BE2C (cell line): Measurements from ENCODE around the gene DIS3L2.

Source experiments
- DNase-seq: peaks from one replicate; pipeline ENCODE4 v3.0.0-alpha.2; 2020
- H3K27me3 ChIP-seq: fragments of 250-450 bp; sonication (Bioruptor Pico); 2 replicates; pipeline ENCODE4 v1.5.1; 2020; ENCODE audit warnings: mild to moderate bottlenecking
- H3K36me3 ChIP-seq: fragments of 250-450 bp; sonication (Bioruptor Pico); 2 replicates; pipeline ENCODE4 v1.5.1; 2020; ENCODE audit warnings: mild to moderate bottlenecking
- H3K4me1 ChIP-seq: fragments of 250-450 bp; sonication (Bioruptor Pico); 2 replicates; pipeline ENCODE4 v1.5.1; 2020
- H3K4me3 ChIP-seq: 2 replicates; pipeline ENCODE4 v1.5.1; 2011; ENCODE audit warnings: low read depth, low read length
- H3K9me3 ChIP-seq: fragments of 250-450 bp; sonication (Bioruptor Pico); 2 replicates; pipeline ENCODE4 v1.5.1; 2020
- CTCF ChIP-seq: IDR thresholded peaks from 2 replicates; pipeline ENCODE4 v1.5.1; 2012; ENCODE audit warnings: mild to moderate bottlenecking, low read depth, low read length

DIS3L2 gene

DNA sequence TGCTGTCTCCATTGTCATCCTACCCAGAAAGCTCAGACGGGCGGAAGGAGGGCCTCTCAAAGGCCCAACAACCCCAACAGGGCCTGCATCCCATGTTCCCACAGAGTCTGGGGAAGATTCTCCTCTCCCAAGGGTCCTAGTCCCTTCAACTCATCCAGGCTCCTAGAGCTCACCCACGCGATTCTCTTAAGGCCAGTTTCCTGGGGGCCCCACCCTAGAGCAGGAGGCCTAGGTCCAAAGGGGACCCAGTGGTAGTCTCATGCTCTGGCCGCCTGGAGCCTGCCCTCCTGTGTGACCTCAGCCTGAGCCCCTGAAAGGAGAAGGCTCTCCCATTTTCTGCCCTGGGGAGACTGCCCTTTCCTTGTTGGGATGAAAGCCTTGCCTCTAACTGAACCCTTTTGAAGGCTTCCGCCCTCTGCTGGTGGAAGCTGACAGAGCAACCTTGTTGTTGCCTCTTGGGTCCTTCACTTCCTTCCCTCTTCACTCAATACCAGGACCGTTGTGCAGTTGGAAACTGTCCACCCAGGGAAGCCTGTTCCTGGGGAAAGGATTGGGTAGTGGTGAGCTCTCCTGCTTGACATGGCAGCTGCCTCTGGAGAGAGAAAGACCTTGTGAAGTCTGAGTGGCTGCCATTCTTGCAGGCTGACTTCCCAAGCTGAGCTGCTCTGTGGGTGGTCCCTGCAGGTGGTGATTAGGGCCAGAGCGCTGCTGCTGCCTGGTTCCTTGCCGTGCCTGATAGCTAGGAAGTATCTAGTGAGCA lies 331.1 kb downstream of the DIS3L2 start:
- peak; percentile 66 for DNase-seq
- peak; percentile 85 for TF ChIP-seq CTCF
- no peak overlapping the region for H3K4me3 ChIP-seq
- no peaks in the 10 kb centered on the region for H3K9me3 ChIP-seq
- H3K4me1 ChIP-seq = no peaks in the 10 kb centered on the region
- no peaks in the 10 kb centered on the region for H3K27me3 ChIP-seq
- no peaks in the 10 kb centered on the region for H3K36me3 ChIP-seq

DNA sequence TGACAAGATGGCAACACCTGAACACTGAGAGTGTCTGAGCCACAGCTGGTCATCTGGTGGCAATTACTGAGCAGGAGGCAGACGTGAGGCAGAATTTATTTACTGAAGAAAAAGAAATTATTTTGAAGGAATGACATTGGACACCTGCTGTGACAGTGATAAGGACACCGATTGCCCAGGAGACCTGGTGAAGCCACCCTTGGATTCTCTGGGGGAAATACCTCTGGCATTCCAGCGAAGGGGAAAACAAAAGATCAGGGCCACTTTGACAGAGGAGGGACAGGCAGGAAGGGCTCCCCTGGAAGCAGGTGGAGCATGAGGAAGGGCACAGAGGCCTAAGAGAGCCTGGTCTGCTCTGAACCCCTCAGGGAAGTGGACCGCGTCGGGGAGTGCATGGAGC lies 331.7 kb downstream of the DIS3L2 start:
- H3K9me3 ChIP-seq = no peaks in the 10 kb centered on the region
- H3K4me3 ChIP-seq = no peak overlapping the region
- H3K4me1 ChIP-seq = no peaks in the 10 kb centered on the region
- TF ChIP-seq CTCF = no peak
- no peaks in the 10 kb centered on the region for H3K36me3 ChIP-seq
- H3K27me3 ChIP-seq = no peaks in the 10 kb centered on the region
- DNase-seq = no peak

DNA sequence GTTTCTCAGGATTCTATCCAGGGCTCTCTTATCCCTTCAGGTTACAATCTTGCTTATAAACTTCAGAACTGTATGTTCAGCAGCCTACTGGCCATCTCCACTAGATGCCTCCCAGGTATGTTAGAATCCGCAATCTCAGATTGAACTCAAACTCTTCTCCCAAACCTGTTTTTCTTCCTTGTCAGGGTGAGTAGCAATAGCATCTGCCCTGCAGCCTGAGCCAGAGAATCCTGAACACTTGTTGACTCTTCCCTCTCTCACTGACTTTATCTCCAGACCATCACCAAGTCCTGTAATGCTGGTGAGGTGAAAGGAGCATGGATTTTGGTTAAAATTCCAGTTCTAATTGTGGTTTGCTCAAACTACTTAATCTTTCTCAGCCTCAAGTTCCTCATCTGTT lies 334.5 kb downstream of the DIS3L2 start:
- Histone ChIP-seq H3K27me3 (no peaks in the 10 kb centered on the region), H3K4me3 (no peak overlapping the region), H3K36me3 (no peaks in the 10 kb centered on the region), H3K4me1 (no peaks in the 10 kb centered on the region), H3K9me3 (no peaks in the 10 kb centered on the region)
- no peak for DNase-seq
- no peak for TF ChIP-seq CTCF

GRCh38 chr2:232296776-232297525 lies 335.4 kb downstream of the DIS3L2 start:
- DNase-seq = no peak
- Histone ChIP-seq H3K27me3 (no peaks in the 10 kb centered on the region), H3K4me1 (no peaks in the 10 kb centered on the region), H3K36me3 (no peaks in the 10 kb centered on the region), H3K9me3 (no peaks in the 10 kb centered on the region), H3K4me3 (no peak overlapping the region)
- TF ChIP-seq CTCF = no peak

DNA sequence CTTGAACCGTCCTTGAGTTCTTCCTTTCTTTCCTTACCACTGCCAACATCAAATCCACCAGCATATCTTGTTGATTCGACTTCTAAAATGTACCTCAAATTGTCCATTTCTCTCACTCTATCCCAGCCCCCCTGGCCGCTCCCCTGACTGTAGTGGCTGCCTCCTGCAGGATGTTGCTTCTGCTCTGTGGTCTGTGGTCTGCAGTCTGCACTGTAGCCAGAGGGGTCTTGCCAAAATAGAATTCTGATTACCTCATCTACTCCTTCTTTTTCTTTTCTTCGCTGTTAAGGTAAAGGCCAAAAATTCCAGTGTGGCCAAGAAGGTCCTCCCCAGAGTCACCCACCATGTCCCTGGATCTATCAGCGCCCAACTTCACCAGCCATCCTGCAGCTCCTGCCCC lies 337.6 kb downstream of the DIS3L2 start:
- Histone ChIP-seq H3K4me3 (no peak overlapping the region), H3K36me3 (no peaks in the 10 kb centered on the region), H3K4me1 (no peaks in the 10 kb centered on the region), H3K9me3 (no peaks in the 10 kb centered on the region), H3K27me3 (no peaks in the 10 kb centered on the region)
- no peak for TF ChIP-seq CTCF
- no peak for DNase-seq
